ENCODE data around the gene ENO3.

GRCh38 chr17:4946312-4946976 lies 4.5 kb upstream of the ENO3 start:
- TF ChIP-seq POLR2A (IDR thresholded peaks at IDR 0.05; ENCODE audit: low read depth, low read length) (peak; percentile 21), TAF1 (IDR thresholded peaks at IDR 0.05; ENCODE audit: low read depth, low read length) (no peak), POLR2AphosphoS5 (IDR thresholded peaks at IDR 0.05; ENCODE audit: low read depth, low read length) (peak; percentile 16; the same call in 1 of the 2 replicates), PAX5 (IDR thresholded peaks at IDR 0.05; ENCODE audit: insufficient read depth, low read length, severe bottlenecking) (no peak)
